IPS-20b (cell line): ENCODE results near the gene HPSE2.

Experiments
- H3K27ac ChIP-seq: one replicate; pipeline ENCODE4 v1.5.1; 2013; ENCODE audit warnings: low read length
- H3K27me3 ChIP-seq: 2 replicates; pipeline ENCODE4 v1.6.1; 2013; ENCODE audit warnings: mild to moderate bottlenecking, low read length, inconsistent platforms; ENCODE audit not compliant: insufficient read depth
- H3K36me3 ChIP-seq: 2 replicates; pipeline ENCODE4 v1.6.1; 2013; ENCODE audit warnings: low read depth, mild to moderate bottlenecking, inconsistent platforms, low read length, moderate library complexity; ENCODE audit not compliant: insufficient read depth
- H3K4me1 ChIP-seq: 2 replicates; pipeline ENCODE4 v1.6.1; 2013; ENCODE audit warnings: mild to moderate bottlenecking, control low read depth, inconsistent platforms, low read length, moderate library complexity; ENCODE audit not compliant: insufficient read depth
- H3K4me3 ChIP-seq: 2 replicates; pipeline ENCODE4 v1.5.1; 2013; ENCODE audit warnings: mild to moderate bottlenecking, low read length, inconsistent platforms
- H3K9ac ChIP-seq: 2 replicates; pipeline ENCODE4 v1.6.1; 2013; ENCODE audit warnings: low read depth, mild to moderate bottlenecking, inconsistent platforms, low read length, moderate library complexity
- H3K9me3 ChIP-seq: 2 replicates; pipeline ENCODE4 v1.6.1; 2013; ENCODE audit warnings: mild to moderate bottlenecking, low read depth, low read length, inconsistent platforms; ENCODE audit not compliant: insufficient read depth

The HPSE2 gene

GRCh38 chr10:98449287-98449686 lies 786.4 kb downstream of the HPSE2 start:
- no peak overlapping the region for H3K4me3 ChIP-seq
- no peak overlapping the region for H3K27ac ChIP-seq
- no peak overlapping the region for H3K9ac ChIP-seq
- H3K36me3 ChIP-seq: peaks cover 11% of the 10 kb centered on the region
- no peaks in the 10 kb centered on the region; the same call in none of the 2 replicates for H3K4me1 ChIP-seq
- H3K27me3 ChIP-seq: no peaks in the 10 kb centered on the region
- no peaks in the 10 kb centered on the region for H3K9me3 ChIP-seq

- Histone ChIP-seq H3K4me1 (no peaks in the 10 kb centered on the region; the same call in none of the 2 replicates), H3K4me3 (peak within 1 kb of the TSS; percentile 86), H3K36me3 (peaks cover 34% of the 10 kb centered on the region), H3K27ac (no peak within 1 kb of the TSS), H3K9me3 (no peaks in the 10 kb centered on the region), H3K27me3 (no peaks in the 10 kb centered on the region), H3K9ac (peak within 1 kb of the TSS; percentile 87; the same call in 1 of the 2 replicates)
Measured at GRCh38 chr10:98446661-98447221, 788.9 kb downstream of the HPSE2 start, which contains the start of gene HPS1. TSS of gene HPS1 (minus strand) at chr10:98446935. CDS start at chr10:98443240, 3,695 bp downstream.

- Histone ChIP-seq H3K4me1 (no peaks in the 10 kb centered on the region; the same call in none of the 2 replicates), H3K9ac (peak overlapping the region; percentile 87; the same call in 1 of the 2 replicates), H3K36me3 (peaks cover 39% of the 10 kb centered on the region), H3K27ac (no peak overlapping the region), H3K4me3 (peak overlapping the region; percentile 86), H3K27me3 (no peaks in the 10 kb centered on the region), H3K9me3 (no peaks in the 10 kb centered on the region)
Measured at GRCh38 chr10:98446151-98446660, 789.4 kb downstream of the HPSE2 start.

DNA sequence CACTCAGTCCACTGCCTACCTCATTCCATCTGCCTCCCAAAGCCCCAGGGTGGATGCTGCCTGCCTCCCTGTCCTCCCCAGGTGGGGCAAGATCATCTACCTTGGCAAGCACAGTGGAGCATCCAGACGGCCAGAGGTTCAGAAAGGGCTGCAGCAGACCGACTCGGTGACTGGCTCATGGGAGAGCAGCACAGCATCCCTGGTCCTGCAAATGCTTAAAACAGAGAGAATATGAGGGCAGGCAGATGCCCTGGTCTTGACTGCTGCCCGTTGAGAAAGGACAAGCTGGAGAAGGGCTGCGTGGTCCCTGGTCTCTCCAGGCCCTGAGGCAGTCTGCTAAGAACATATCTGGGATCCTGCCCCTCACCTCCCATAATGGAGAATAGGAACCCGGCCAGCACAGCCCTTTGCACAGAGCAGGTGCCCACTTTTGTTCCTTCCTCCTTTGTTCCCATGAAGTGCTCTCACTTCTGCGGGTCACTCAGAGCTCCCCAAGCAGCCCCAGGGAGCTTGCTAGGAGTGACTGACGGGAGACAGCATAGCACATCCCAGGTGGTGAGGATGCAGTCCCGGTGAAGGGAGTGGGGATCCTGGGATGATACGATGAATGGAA lies 790.3 kb downstream of the HPSE2 start:
- Histone ChIP-seq H3K27me3 (no peaks in the 10 kb centered on the region), H3K4me3 (peak overlapping the region; percentile 86), H3K27ac (no peak overlapping the region), H3K4me1 (no peaks in the 10 kb centered on the region; the same call in none of the 2 replicates), H3K36me3 (peaks cover 48% of the 10 kb centered on the region), H3K9ac (peak overlapping the region; percentile 87; the same call in 1 of the 2 replicates), H3K9me3 (no peaks in the 10 kb centered on the region)

GRCh38 chr10:98444314-98445006 lies 791.2 kb downstream of the HPSE2 start:
- Histone ChIP-seq H3K27me3 (no peaks in the 10 kb centered on the region), H3K4me1 (no peaks in the 10 kb centered on the region; the same call in none of the 2 replicates), H3K9ac (no peak overlapping the region), H3K4me3 (no peak overlapping the region), H3K27ac (no peak overlapping the region), H3K9me3 (peaks cover 1% of the 10 kb centered on the region), H3K36me3 (peaks cover 56% of the 10 kb centered on the region)

DNA sequence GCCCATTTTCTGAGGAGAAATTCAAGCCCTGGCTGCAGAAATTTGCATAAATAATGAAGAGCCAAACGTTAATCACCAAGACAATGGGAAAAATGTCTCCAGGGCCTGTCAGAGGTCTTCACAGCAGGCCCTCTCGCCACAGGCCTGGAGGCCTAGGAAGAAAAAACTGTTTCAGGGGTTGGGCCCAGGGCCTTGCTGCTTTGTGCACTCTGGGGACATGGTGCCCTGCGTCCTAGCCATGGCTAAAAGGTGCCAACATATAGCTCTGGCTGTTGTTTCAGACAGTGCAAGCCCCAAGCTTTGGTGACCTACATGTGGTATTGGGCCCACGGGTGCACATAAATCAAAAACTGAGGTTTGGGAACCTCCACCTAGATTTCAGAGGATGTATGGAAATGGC lies 796.9 kb downstream of the HPSE2 start:
- Histone ChIP-seq H3K4me1 (no peaks in the 10 kb centered on the region), H3K9me3 (peaks cover 10% of the 10 kb centered on the region), H3K36me3 (peaks cover 71% of the 10 kb centered on the region)

GRCh38 chr10:98436704-98437103 lies 798.9 kb downstream of the HPSE2 start:
- H3K9me3 ChIP-seq: peaks cover 20% of the 10 kb centered on the region
- H3K4me1 ChIP-seq: no peaks in the 10 kb centered on the region
- H3K36me3 ChIP-seq: peaks cover 72% of the 10 kb centered on the region
- no peaks in the 10 kb centered on the region for H3K27me3 ChIP-seq
- H3K27ac ChIP-seq: no peak overlapping the region
- no peak overlapping the region for H3K9ac ChIP-seq
- H3K4me3 ChIP-seq: no peak overlapping the region

More for the DNA sequence above, 796.9 kb downstream of the HPSE2 start:
- no peak overlapping the region for H3K27ac ChIP-seq
- no peak overlapping the region for H3K4me3 ChIP-seq
- no peak overlapping the region for H3K9ac ChIP-seq
- no peaks in the 10 kb centered on the region for H3K27me3 ChIP-seq

GRCh38 chr10:98435178-98435577 lies 800.5 kb downstream of the HPSE2 start:
- H3K9me3 ChIP-seq: peaks cover 20% of the 10 kb centered on the region
- H3K9ac ChIP-seq: no peak overlapping the region
- no peaks in the 10 kb centered on the region for H3K27me3 ChIP-seq
- peaks cover 73% of the 10 kb centered on the region for H3K36me3 ChIP-seq
- H3K4me1 ChIP-seq: no peaks in the 10 kb centered on the region
- no peak overlapping the region for H3K4me3 ChIP-seq
- H3K27ac ChIP-seq: no peak overlapping the region

DNA sequence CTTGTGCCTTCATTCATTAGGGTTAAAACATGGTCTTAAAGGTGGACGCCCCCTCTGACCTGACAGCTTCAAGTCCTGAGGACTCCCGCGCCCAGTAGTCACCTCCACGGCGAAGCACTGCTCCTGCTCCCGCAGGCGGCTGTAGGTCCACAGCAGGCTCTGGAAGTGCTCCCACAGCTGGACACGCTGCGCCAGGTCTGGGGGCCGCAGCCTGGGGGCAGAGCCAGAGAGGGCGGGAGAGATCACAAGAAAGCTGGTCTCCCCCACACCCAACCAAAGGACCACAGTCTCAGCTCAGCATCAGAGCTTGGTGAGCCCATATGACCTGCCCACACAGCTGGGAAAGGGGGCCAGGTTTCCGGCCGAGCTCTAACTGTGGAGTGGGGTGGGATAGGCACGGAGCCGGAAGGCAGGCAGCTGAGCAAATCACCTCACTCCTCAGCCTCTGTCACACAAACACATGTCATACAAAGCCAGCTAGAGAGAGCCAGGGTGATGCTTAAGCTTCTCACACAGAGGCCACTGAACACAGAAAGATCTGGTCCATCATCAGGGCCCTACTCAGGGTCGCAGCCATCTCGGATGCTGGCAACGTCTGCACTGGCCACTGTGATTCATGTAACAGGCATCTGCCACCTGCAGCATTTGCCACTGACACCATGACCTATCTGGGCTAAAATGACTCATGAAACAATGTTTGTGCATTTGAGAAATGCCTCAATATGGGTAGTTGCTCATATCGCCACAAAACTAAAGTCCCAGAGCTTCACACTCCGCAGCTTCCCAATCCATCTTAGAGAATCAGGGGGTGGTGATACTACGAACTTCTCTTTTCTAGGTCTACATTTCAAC lies 801.5 kb downstream of the HPSE2 start:
- Histone ChIP-seq H3K4me3 (no peak overlapping the region), H3K4me1 (no peaks in the 10 kb centered on the region), H3K9ac (no peak overlapping the region), H3K27ac (no peak overlapping the region), H3K9me3 (peaks cover 15% of the 10 kb centered on the region), H3K36me3 (peaks cover 72% of the 10 kb centered on the region), H3K27me3 (no peaks in the 10 kb centered on the region)

DNA sequence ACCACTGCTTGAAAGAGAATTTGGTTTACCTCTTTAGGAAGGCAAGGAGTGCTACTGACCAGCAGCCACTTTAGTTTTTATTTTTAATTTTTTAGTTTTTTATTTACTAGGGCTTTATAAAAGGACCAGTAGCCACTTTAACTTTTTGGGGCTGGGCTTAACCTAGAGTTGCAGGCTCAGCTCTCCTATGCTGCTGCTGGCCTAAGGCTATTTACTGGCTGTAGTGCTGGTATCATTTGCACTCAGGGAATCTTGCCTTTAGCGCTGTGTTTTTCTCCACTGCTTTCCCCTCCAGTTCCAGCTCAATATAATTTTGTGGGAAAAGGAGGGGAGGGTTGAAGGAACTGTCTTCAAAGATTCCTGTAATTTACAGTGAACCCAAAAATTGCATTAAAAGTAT lies 802.3 kb downstream of the HPSE2 start:
- H3K9ac ChIP-seq: no peak overlapping the region
- no peak overlapping the region for H3K27ac ChIP-seq
- H3K27me3 ChIP-seq: no peaks in the 10 kb centered on the region
- H3K4me3 ChIP-seq: no peak overlapping the region
- peaks cover 10% of the 10 kb centered on the region; the same call in 1 of the 2 replicates for H3K9me3 ChIP-seq
- no peaks in the 10 kb centered on the region for H3K4me1 ChIP-seq
- H3K36me3 ChIP-seq: peaks cover 68% of the 10 kb centered on the region

DNA sequence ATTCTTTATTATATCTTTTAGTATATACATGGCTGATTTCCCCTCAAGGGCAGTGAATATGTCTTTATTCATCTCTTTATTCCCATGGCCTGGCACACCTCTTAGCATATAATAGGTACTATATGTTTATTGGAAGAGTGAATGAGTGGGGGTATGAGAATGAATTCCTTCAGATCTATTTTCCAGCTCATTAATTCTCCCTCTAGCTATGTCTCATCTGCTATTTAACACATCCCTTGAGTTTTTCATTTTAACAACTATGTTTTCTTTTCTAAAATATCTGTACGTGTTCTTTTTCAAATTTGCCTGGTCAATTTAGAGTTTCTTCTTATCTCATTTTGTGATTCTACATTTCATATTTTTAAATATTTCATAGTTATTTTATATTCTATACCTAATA lies 803.3 kb downstream of the HPSE2 start:
- Histone ChIP-seq H3K27me3 (no peaks in the 10 kb centered on the region), H3K27ac (no peak overlapping the region), H3K9ac (no peak overlapping the region), H3K36me3 (peaks cover 74% of the 10 kb centered on the region), H3K4me1 (no peaks in the 10 kb centered on the region), H3K4me3 (no peak overlapping the region), H3K9me3 (peaks cover 10% of the 10 kb centered on the region; the same call in 1 of the 2 replicates)
